Right kidney (tissue), 1 donor: ENCODE data around the gene FAM107B.

Experiments used
- DNase-seq: peaks from one replicate; pipeline ENCODE4 v3.0.0-alpha.2; 2016

The FAM107B gene

GRCh38 chr10:14782691-14783363 lies 8.1 kb upstream of the FAM107B start:
- DNase-seq = no peak

- DNase-seq = no peak
Observed at GRCh38 chr10:14781763-14782162, 7.1 kb upstream of the FAM107B start.

- no peak for DNase-seq
Observed at GRCh38 chr10:14779001-14779651, 4.4 kb upstream of the FAM107B start.

- DNase-seq = no peak
Observed at GRCh38 chr10:14776546-14776945, 1.8 kb upstream of the FAM107B start.

- no peak for DNase-seq
Observed at GRCh38 chr10:14775656-14776055, 959 bp upstream of the FAM107B start.

GRCh38 chr10:14774214-14774580 lies 500 bp downstream of the FAM107B start:
- no peak for DNase-seq

- DNase-seq = no peak
Observed at GRCh38 chr10:14773551-14774213, 1.0 kb downstream of the FAM107B start.

GRCh38 chr10:14772399-14772798 lies 2.3 kb downstream of the FAM107B start:
- DNase-seq = no peak

- DNase-seq = no peak
Observed at GRCh38 chr10:14770927-14771326, 3.8 kb downstream of the FAM107B start.

GRCh38 chr10:14761372-14761771 lies 13.3 kb downstream of the FAM107B start:
- no peak for DNase-seq

- DNase-seq = no peak
Observed at GRCh38 chr10:14758994-14759664, 15.6 kb downstream of the FAM107B start.

- DNase-seq = no peak
Observed at GRCh38 chr10:14758451-14758850, 16.2 kb downstream of the FAM107B start.

- no peak for DNase-seq
Observed at GRCh38 chr10:14757986-14758385, 16.7 kb downstream of the FAM107B start.

GRCh38 chr10:14757394-14757793 lies 17.3 kb downstream of the FAM107B start:
- no peak for DNase-seq

GRCh38 chr10:14753441-14753840 lies 21.3 kb downstream of the FAM107B start:
- DNase-seq = no peak

GRCh38 chr10:14751921-14752320 lies 22.8 kb downstream of the FAM107B start:
- no peak for DNase-seq

- no peak for DNase-seq
Observed at GRCh38 chr10:14751014-14751896, 23.4 kb downstream of the FAM107B start.

GRCh38 chr10:14749070-14749809 lies 25.5 kb downstream of the FAM107B start:
- DNase-seq = no peak

- DNase-seq = no peak
Observed at GRCh38 chr10:14748441-14748840, 26.3 kb downstream of the FAM107B start.

GRCh38 chr10:14742815-14743214 lies 31.9 kb downstream of the FAM107B start:
- no peak for DNase-seq

GRCh38 chr10:14742382-14742781 lies 32.3 kb downstream of the FAM107B start:
- no peak for DNase-seq
